Upper lobe of left lung (tissue), 6 donors: ENCODE measurements around the gene DUS1L. TPM values are rescaled to one million over a fixed set of nuclear protein-coding genes. Genes with fewer than 3 reads are reported as not detected.
A peak's percentile ranks its signal among the peaks of the same experiment; 100 is the strongest.

Source experiments
- ATAC-seq, 2 donors: fragments of 200-7000 bp; cut with Tn5 transposase; one replicate each; pipeline ENCODE4 v1.9.1; 2022; ENCODE audit warnings: mild to moderate bottlenecking in 2 of 2, moderate library complexity in 2 of 2; ENCODE audit not compliant: low FRiP score in 2 of 2
- DNase-seq, 2 donors: peaks; one replicate each; pipeline ENCODE4 v3.0.0-alpha.2; 2019 to 2020
- H3K27ac ChIP-seq, 4 donors: fragments of 200-600 bp; sonication (generic); one replicate each; pipeline ENCODE4 v1.5.1; 2016 to 2019
- H3K27me3 ChIP-seq, 4 donors: fragments of 200-600 bp; sonication (generic); one replicate each; pipeline ENCODE4 v1.5.1; 2017 to 2019
- H3K36me3 ChIP-seq, 4 donors: fragments of 200-600 bp; sonication (generic); one replicate each; pipeline ENCODE4 v1.5.1; 2016 to 2019
- H3K4me1 ChIP-seq, 4 donors: fragments of 200-600 bp; sonication (generic); one replicate each; pipeline ENCODE4 v1.5.1; 2018 to 2019
- H3K4me3 ChIP-seq, 4 donors: fragments of 200-600 bp; sonication (generic); one replicate each; pipeline ENCODE4 v1.5.1; 2017 to 2019; ENCODE audit warnings: mild to moderate bottlenecking in 2 of 4, moderate library complexity in 1 of 4
- H3K9me3 ChIP-seq, 4 donors: fragments of 200-600 bp; sonication (generic); one replicate each; pipeline ENCODE4 v1.5.1; 2018 to 2019
- EP300 ChIP-seq, 4 donors: sonication (generic); formaldehyde crosslinking; IDR thresholded peaks; one replicate each; pipeline ENCODE4 v1.5.1; 2017; ENCODE audit warnings: antibody characterized with exemption in 4 of 4, control low read depth in 2 of 4
- POLR2A ChIP-seq, 4 donors: fragments of 450-650 bp; IDR thresholded peaks; one replicate each; pipeline ENCODE4 v1.5.1; 2016 to 2017; ENCODE audit warnings: antibody characterized with exemption in 4 of 4, mild to moderate bottlenecking in 2 of 4
- POLR2AphosphoS5 ChIP-seq, 2 donors: sonication (generic); formaldehyde crosslinking; IDR thresholded peaks; one replicate each; pipeline ENCODE4 v1.5.1; 2017; ENCODE audit warnings: antibody characterized with exemption in 2 of 2
- WGBS, 2 donors: methylation state at CpG; one replicate each; pipeline ENCODE4 v1.1.5; 2017 to 2018; 5-methylcytosine and 5-hydroxymethylcytosine counted together
- total RNA-seq, 6 donors: library from RNA; depleted of rRNA in 4 of 6; stranded (reverse); fragments of >200 nt in 4 of 6; gene quantifications; one replicate each; pipeline versions ENCODE4 v1.1.0 to v1.2.1, GENCODE V29; 2016 to 2021
- TF ChIP-seq, protein P1 (sequence below), 6 experiments: fragments of 450-650 bp in 4 of 6; fragments of 200-600 bp in 2 of 6; sonication (generic) in 2 of 6; IDR thresholded peaks; one replicate each; pipeline ENCODE4 v1.5.1; 2016 to 2019; ENCODE audit warnings: antibody characterized with exemption in 6 of 6
- donor health status: DM: no; HTN: no; CAD: no; lungs with moderate emphysema.
- donor health status: DM: no; HTN: yes; CAD: no; lungs with severe emphysema.

Gene DUS1L
- total RNA-seq, 6 donors from 2014 or later: 53.5 to 183 (median 106) TPM

- Histone ChIP-seq H3K27me3 (no peaks in the 10 kb centered on the region), H3K4me3 (no peak overlapping the region), H3K4me1 (no peaks in the 10 kb centered on the region), H3K9me3 (no peaks in the 10 kb centered on the region), H3K27ac (no peak overlapping the region), H3K36me3 (peaks cover 92 to 100% (median 99%) of the 10 kb centered on the region in 4 donors)
- TF ChIP-seq POLR2AphosphoS5 (IDR thresholded peaks at IDR 0.05) (no peak), EP300 (IDR thresholded peaks at IDR 0.05) (no peak), POLR2A (IDR thresholded peaks at IDR 0.05) (no peak)
- TF ChIP-seq, protein P1, sequence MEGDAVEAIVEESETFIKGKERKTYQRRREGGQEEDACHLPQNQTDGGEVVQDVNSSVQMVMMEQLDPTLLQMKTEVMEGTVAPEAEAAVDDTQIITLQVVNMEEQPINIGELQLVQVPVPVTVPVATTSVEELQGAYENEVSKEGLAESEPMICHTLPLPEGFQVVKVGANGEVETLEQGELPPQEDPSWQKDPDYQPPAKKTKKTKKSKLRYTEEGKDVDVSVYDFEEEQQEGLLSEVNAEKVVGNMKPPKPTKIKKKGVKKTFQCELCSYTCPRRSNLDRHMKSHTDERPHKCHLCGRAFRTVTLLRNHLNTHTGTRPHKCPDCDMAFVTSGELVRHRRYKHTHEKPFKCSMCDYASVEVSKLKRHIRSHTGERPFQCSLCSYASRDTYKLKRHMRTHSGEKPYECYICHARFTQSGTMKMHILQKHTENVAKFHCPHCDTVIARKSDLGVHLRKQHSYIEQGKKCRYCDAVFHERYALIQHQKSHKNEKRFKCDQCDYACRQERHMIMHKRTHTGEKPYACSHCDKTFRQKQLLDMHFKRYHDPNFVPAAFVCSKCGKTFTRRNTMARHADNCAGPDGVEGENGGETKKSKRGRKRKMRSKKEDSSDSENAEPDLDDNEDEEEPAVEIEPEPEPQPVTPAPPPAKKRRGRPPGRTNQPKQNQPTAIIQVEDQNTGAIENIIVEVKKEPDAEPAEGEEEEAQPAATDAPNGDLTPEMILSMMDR (IDR thresholded peaks at IDR 0.05): no peak
- DNase-seq: peak in 1 of 2 donors; percentile 85
- ATAC-seq: no peak
- 87 to 94% methylated on average over 16 to 53 of the region's 55 CpGs for WGBS, 2 donors
Observed at GRCh38 chr17:82083533-82084359, 18.1 kb upstream of the DUS1L start.

- H3K4me3 ChIP-seq: no peak overlapping the region
- no peak overlapping the region for H3K27ac ChIP-seq
- H3K27me3 ChIP-seq: no peaks in the 10 kb centered on the region
- no peaks in the 10 kb centered on the region for H3K4me1 ChIP-seq
- ATAC-seq (no peak), DNase-seq (peak in 1 of 2 donors; percentile 79)
- H3K9me3 ChIP-seq: no peaks in the 10 kb centered on the region
- 97% methylated on average over 16 to 24 of the region's 24 CpGs for WGBS, 2 donors
- H3K36me3 ChIP-seq: peaks cover 87 to 100% (median 97%) of the 10 kb centered on the region in 4 donors
- TF ChIP-seq POLR2A (IDR thresholded peaks at IDR 0.05): no peak
- TF ChIP-seq, protein P1 (IDR thresholded peaks at IDR 0.05): no peak
- TF ChIP-seq POLR2AphosphoS5 (IDR thresholded peaks at IDR 0.05): no peak
- no peak for TF ChIP-seq EP300 (IDR thresholded peaks at IDR 0.05)
Observed at GRCh38 chr17:82083009-82083408, 17.4 kb upstream of the DUS1L start.

DNA sequence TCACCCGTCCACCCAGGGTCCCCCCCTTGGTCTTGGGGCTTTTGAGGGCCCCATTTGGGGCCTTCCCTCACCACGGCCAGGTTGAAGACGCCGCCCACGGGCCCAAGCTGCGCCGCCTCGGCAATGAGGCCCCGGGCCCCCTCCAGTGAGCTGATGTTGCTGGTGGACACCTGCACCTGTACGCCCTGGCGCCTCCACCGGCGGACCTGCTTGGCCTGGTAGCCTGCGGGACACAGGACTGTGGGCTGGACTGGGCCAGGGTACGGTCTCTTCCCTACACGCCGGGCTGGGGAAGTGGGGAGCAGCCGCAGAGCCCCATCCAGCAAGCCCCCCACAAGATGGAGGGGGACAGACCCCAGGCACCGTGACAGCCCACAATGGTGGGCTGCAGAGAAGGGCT is 16.9 kb upstream of the DUS1L start:
- ATAC-seq: no peak
- DNase-seq: peak in 1 of 2 donors; percentile 84
- no peaks in the 10 kb centered on the region for H3K4me1 ChIP-seq
- H3K4me3 ChIP-seq: no peak overlapping the region
- no peak overlapping the region for H3K27ac ChIP-seq
- peaks cover 83 to 98% (median 93%) of the 10 kb centered on the region in 4 donors for H3K36me3 ChIP-seq
- no peaks in the 10 kb centered on the region for H3K27me3 ChIP-seq
- TF ChIP-seq POLR2AphosphoS5 (IDR thresholded peaks at IDR 0.05) (no peak), EP300 (IDR thresholded peaks at IDR 0.05) (no peak), POLR2A (IDR thresholded peaks at IDR 0.05) (no peak)
- TF ChIP-seq, protein P1 (IDR thresholded peaks at IDR 0.05): no peak
- 88 to 100% methylated on average over 1 to 6 of the region's 19 CpGs for WGBS, 2 donors
- no peaks in the 10 kb centered on the region for H3K9me3 ChIP-seq

DNA sequence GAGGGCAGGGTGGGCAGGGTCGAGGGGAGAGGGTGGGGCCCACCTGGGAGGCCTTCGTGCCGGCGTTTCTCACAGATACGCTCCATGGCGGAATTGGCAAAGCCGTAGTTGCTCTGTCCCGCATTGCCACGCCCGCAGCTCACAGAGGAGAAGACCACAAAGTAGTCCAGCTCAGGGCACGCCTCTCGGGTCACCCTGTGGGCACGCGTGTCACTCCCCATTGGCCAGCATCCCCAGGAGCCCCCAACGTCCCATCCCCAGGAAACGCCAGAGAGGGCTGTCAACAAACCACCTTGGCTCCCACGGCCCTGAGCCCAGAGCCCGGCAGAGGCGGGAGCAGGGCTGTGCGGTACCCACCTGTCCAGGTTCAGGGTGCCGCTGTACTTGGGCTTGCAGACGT is 16.4 kb upstream of the DUS1L start:
- H3K9me3 ChIP-seq: no peaks in the 10 kb centered on the region
- no peak overlapping the region for H3K4me3 ChIP-seq
- H3K4me1 ChIP-seq: no peaks in the 10 kb centered on the region
- no peaks in the 10 kb centered on the region for H3K27me3 ChIP-seq
- WGBS, 2 donors: 90 to 93% methylated on average over 15 to 22 of the region's 22 CpGs
- DNase-seq (peak in 1 of 2 donors; percentile 77), ATAC-seq (no peak)
- no peak for TF ChIP-seq EP300 (IDR thresholded peaks at IDR 0.05)
- TF ChIP-seq POLR2AphosphoS5 (IDR thresholded peaks at IDR 0.05): no peak
- TF ChIP-seq, protein P1 (IDR thresholded peaks at IDR 0.05): no peak
- TF ChIP-seq POLR2A (IDR thresholded peaks at IDR 0.05): no peak
- no peak overlapping the region for H3K27ac ChIP-seq
- H3K36me3 ChIP-seq: peaks cover 78 to 93% (median 88%) of the 10 kb centered on the region in 4 donors
